Mucosa of rectum (tissue), 2 donors: ENCODE results near the gene LTA4H.
"Not testable (repeated sequence)": the region's sequence is repeated elsewhere in the genome, so short reads cannot be mapped to it uniquely, and the experiment has no call there.

Source experiments
- H3K27ac ChIP-seq, 2 donors: one replicate each; pipeline ENCODE4 v1.7.0; 2013; ENCODE audit warnings: inconsistent platforms in 2 of 2, low read depth in 2 of 2, low read length in 2 of 2
- H3K27me3 ChIP-seq, 2 donors: one replicate each; pipeline ENCODE4 v1.7.0; 2013; ENCODE audit warnings: low read length in 2 of 2; ENCODE audit not compliant: control insufficient read depth in 2 of 2, insufficient read depth in 2 of 2
- H3K36me3 ChIP-seq, 2 donors: one replicate each; pipeline ENCODE4 v1.7.0; 2013; ENCODE audit warnings: low read length in 2 of 2; ENCODE audit not compliant: control insufficient read depth in 2 of 2, insufficient read depth in 2 of 2
- H3K4me1 ChIP-seq, 2 donors: one replicate each; pipeline ENCODE4 v1.7.0; 2013; ENCODE audit warnings: low read length in 2 of 2, mild to moderate bottlenecking in 1 of 2; ENCODE audit not compliant: control insufficient read depth in 2 of 2, insufficient read depth in 2 of 2
- H3K4me3 ChIP-seq, 2 donors: one replicate each; pipeline ENCODE4 v1.7.0; 2013; ENCODE audit warnings: low read length in 2 of 2
- H3K9ac ChIP-seq, 2 donors: one replicate each; pipeline ENCODE4 v1.7.0; 2013; ENCODE audit warnings: low read length in 2 of 2, low read depth in 1 of 2, mild to moderate bottlenecking in 1 of 2
- H3K9me3 ChIP-seq, 2 donors: one replicate each; pipeline ENCODE4 v1.7.0; 2013; ENCODE audit warnings: low read length in 2 of 2; ENCODE audit not compliant: control insufficient read depth in 2 of 2
- donor health status: healthy.
- donor health status: Normal muscosa, but diverticular disease.

LTA4H gene

GRCh38 chr12:96069511-96070231 is 34.3 kb upstream of the LTA4H start:
- H3K4me3 ChIP-seq, result no peak overlapping the region
- H3K9ac ChIP-seq, result no peak overlapping the region
- H3K27ac ChIP-seq, result no peak overlapping the region
- H3K9me3 ChIP-seq, result no peaks in the 10 kb centered on the region
- no peaks in the 10 kb centered on the region for H3K36me3 ChIP-seq
- H3K27me3 ChIP-seq, result no peaks in the 10 kb centered on the region
- H3K4me1 ChIP-seq, result peaks cover 0 to 9% of the 10 kb centered on the region in 2 donors

DNA sequence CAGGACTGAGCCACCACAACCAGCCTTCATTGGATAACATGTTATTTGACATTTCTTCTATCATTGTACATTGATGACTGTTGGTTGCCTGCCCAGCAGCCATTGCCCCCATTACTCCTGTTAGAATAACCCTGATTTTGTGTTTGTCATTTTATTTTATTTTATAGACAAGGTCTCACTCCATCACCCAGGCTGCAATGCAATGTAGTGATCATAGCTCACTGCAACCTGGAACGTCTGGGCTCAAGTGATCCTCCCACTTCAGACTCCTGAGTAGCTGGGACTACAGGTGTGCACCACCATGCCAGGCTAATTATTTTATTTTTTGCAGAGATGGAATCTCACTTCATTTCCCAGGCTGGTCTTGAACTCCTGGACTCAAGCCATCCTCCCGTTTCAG is 33.2 kb upstream of the LTA4H start:
- H3K9me3 ChIP-seq, result no peaks in the 10 kb centered on the region
- peaks cover 0 to 9% of the 10 kb centered on the region in 2 donors for H3K4me1 ChIP-seq
- no peak overlapping the region for H3K27ac ChIP-seq
- no peak overlapping the region for H3K9ac ChIP-seq
- H3K4me3 ChIP-seq, result no peak overlapping the region
- no peaks in the 10 kb centered on the region for H3K27me3 ChIP-seq
- H3K36me3 ChIP-seq, result no peaks in the 10 kb centered on the region

DNA sequence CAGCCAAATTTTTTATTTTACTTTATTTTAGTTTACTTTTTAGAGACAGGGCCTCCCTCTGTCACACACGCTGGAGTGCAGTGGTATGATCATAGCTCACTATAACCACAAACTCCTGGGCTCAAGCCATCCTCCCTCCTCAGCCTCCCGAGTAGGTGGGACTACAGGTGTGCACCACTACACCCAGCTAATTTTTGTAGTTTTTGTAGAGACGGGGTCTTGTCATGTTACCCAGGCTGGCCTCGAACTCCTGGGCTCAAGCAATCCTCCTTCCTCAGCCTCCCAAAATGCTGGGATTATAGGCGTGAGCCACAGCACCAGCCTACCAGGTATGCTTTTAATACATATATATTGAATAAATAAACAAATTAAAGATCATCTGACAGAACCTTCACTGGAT is 32.7 kb upstream of the LTA4H start:
- Histone ChIP-seq H3K27ac (no peak overlapping the region), H3K4me1 (peaks cover 0 to 9% of the 10 kb centered on the region in 2 donors), H3K27me3 (no peaks in the 10 kb centered on the region), H3K36me3 (no peaks in the 10 kb centered on the region), H3K4me3 (no peak overlapping the region), H3K9me3 (no peaks in the 10 kb centered on the region), H3K9ac (no peak overlapping the region)

DNA sequence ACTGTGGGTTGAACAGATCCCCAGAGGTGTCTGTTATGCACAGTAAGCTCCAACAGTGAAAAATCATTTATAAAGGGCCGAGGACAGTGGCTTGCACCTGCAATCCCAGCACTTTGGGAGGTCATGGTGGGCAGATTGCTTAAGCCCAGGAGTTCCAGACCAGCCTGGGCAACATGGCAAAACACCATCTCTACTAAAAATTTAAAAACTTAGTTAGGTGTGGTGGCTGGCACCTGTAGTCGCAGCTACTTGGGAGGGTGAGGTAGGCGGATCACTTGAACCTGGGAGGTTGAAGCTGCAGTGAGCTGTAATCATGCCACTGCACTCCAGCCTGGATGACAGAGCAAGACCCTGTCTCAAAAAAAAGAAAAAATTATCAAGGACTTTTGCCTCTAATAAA is 30.4 kb upstream of the LTA4H start:
- H3K36me3 ChIP-seq, H3K4me3 ChIP-seq, H3K27ac ChIP-seq, H3K9ac ChIP-seq, H3K4me1 ChIP-seq, H3K9me3 ChIP-seq, H3K27me3 ChIP-seq: not testable (repeated sequence)

DNA sequence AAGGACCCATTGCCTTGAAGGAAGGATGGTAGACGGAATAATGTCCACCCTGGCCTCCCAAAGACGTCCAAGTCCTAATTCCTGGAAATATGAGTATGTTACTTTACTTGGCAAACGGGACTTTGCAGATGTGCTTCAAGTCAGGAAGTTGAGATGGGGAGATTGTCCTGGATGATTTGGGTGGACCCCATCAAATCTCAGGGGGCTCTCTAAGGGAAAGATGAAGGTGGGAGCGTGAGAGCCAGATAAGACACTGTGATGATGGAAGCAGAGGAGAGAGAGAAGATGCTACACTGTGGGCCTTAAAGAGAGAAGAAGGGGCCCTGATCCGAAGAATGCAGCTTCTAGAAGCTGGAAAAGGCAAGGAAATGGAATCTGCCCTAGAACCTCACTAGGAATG is 29.6 kb upstream of the LTA4H start:
- H3K4me3 ChIP-seq, result no peak overlapping the region
- no peaks in the 10 kb centered on the region for H3K9me3 ChIP-seq
- H3K27me3 ChIP-seq, result no peaks in the 10 kb centered on the region
- H3K4me1 ChIP-seq, result peaks cover 0 to 7% of the 10 kb centered on the region in 2 donors
- no peaks in the 10 kb centered on the region for H3K36me3 ChIP-seq
- no peak overlapping the region for H3K9ac ChIP-seq
- H3K27ac ChIP-seq, result no peak overlapping the region

GRCh38 chr12:96064271-96064670 is 28.9 kb upstream of the LTA4H start:
- no peaks in the 10 kb centered on the region for H3K36me3 ChIP-seq
- no peak overlapping the region for H3K4me3 ChIP-seq
- H3K9ac ChIP-seq, result no peak overlapping the region
- no peak overlapping the region for H3K27ac ChIP-seq
- no peaks in the 10 kb centered on the region for H3K9me3 ChIP-seq
- H3K27me3 ChIP-seq, result no peaks in the 10 kb centered on the region
- peaks cover 0 to 7% of the 10 kb centered on the region in 2 donors for H3K4me1 ChIP-seq

GRCh38 chr12:96063046-96063445 is 27.7 kb upstream of the LTA4H start:
- Histone ChIP-seq H3K27ac (no peak overlapping the region), H3K9me3 (no peaks in the 10 kb centered on the region), H3K4me1 (peaks cover 0 to 7% of the 10 kb centered on the region in 2 donors), H3K36me3 (no peaks in the 10 kb centered on the region), H3K4me3 (no peak overlapping the region), H3K9ac (no peak overlapping the region), H3K27me3 (no peaks in the 10 kb centered on the region)

- peaks cover 0 to 7% of the 10 kb centered on the region in 2 donors for H3K4me1 ChIP-seq
- H3K4me3 ChIP-seq, result no peak overlapping the region
- no peak overlapping the region for H3K9ac ChIP-seq
- H3K27me3 ChIP-seq, result no peaks in the 10 kb centered on the region
- H3K27ac ChIP-seq, result no peak overlapping the region
- H3K36me3 ChIP-seq, result no peaks in the 10 kb centered on the region
- no peaks in the 10 kb centered on the region for H3K9me3 ChIP-seq
Observed at GRCh38 chr12:96061864-96062453, 26.6 kb upstream of the LTA4H start.

GRCh38 chr12:96061323-96061722 is 25.9 kb upstream of the LTA4H start:
- H3K4me1 ChIP-seq, result peaks cover 0 to 7% of the 10 kb centered on the region in 2 donors
- H3K9ac ChIP-seq, result no peak overlapping the region
- no peak overlapping the region for H3K27ac ChIP-seq
- H3K9me3 ChIP-seq, result no peaks in the 10 kb centered on the region
- no peaks in the 10 kb centered on the region for H3K27me3 ChIP-seq
- H3K36me3 ChIP-seq, result no peaks in the 10 kb centered on the region
- H3K4me3 ChIP-seq, result no peak overlapping the region

DNA sequence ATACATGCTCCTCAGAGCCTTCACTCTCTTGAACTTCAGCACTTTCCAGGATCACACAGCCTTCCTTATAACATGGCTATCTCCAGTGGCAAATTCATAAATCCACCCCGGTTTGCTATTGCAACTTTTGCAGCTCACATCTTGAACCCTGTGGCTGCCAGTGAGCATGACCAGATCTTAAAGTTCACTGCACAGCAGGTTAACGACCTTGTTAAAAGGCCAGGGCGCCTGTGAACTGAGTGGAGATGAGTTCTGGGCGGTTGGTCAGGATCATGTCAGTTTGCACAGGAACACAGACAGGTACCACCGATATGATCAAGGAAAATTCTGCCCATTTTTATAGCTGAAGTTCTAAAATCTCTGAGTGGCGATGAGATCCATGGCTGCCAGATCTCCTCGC is 24.7 kb upstream of the LTA4H start:
- Histone ChIP-seq H3K4me3 (no peak overlapping the region), H3K9ac (no peak overlapping the region)

More for the DNA sequence above, 24.7 kb upstream of the LTA4H start:
- Histone ChIP-seq H3K4me1 (no peaks in the 10 kb centered on the region), H3K27me3 (no peaks in the 10 kb centered on the region), H3K27ac (no peak overlapping the region), H3K9me3 (no peaks in the 10 kb centered on the region), H3K36me3 (no peaks in the 10 kb centered on the region)
